NCI-H2196 treated with DMSO at 0.1 percent for 48 hours (cell line): ENCODE measurements around the gene GRIA3.
"Not testable (repeated sequence)": the region's sequence is repeated elsewhere in the genome, so short reads cannot be mapped to it uniquely, and the experiment has no call there.

Source experiments
- DNase-seq: peaks from one replicate; lab custom pipeline; 2025; ENCODE audit not compliant: unreplicated experiment; lab: John Stamatoyannopoulos, UW

Gene GRIA3

GRCh38 chrX:123449335-123449734, 265.3 kb downstream of the GRIA3 start:
- no peak for DNase-seq

GRCh38 chrX:123450222-123450621, 266.1 kb downstream of the GRIA3 start:
- DNase-seq = no peak

GRCh38 chrX:123454712-123455431, 270.8 kb downstream of the GRIA3 start:
- no peak for DNase-seq

GRCh38 chrX:123455693-123456092, 271.6 kb downstream of the GRIA3 start:
- DNase-seq = no peak

- DNase-seq = no peak
Observed at GRCh38 chrX:123464709-123465108, 280.6 kb downstream of the GRIA3 start.

- no peak for DNase-seq
Observed at GRCh38 chrX:123468481-123468880, 284.4 kb downstream of the GRIA3 start.

GRCh38 chrX:123475068-123475724, 291.1 kb downstream of the GRIA3 start:
- no peak for DNase-seq

- no peak for DNase-seq
Observed at GRCh38 chrX:123476611-123477219, 292.6 kb downstream of the GRIA3 start.

GRCh38 chrX:123477673-123478072, 293.6 kb downstream of the GRIA3 start:
- DNase-seq = no peak

GRCh38 chrX:123481913-123482851, 298.1 kb downstream of the GRIA3 start:
- DNase-seq = no peak

GRCh38 chrX:123486297-123486696, 302.2 kb downstream of the GRIA3 start:
- no peak for DNase-seq

GRCh38 chrX:123487236-123487635, 303.2 kb downstream of the GRIA3 start:
- no peak for DNase-seq

- DNase-seq = no peak
Observed at GRCh38 chrX:123487669-123488068, 303.6 kb downstream of the GRIA3 start.

GRCh38 chrX:123489011-123489410, 304.9 kb downstream of the GRIA3 start:
- no peak for DNase-seq

- DNase-seq = no peak
Observed at GRCh38 chrX:123493857-123494256, 309.8 kb downstream of the GRIA3 start.

- no peak for DNase-seq
Observed at GRCh38 chrX:123499787-123500186, 315.7 kb downstream of the GRIA3 start.

- DNase-seq = no peak
Observed at GRCh38 chrX:123504047-123504446, 320.0 kb downstream of the GRIA3 start.

- no peak for DNase-seq
Observed at GRCh38 chrX:123504630-123505270, 320.7 kb downstream of the GRIA3 start.

GRCh38 chrX:123513585-123514278, 329.7 kb downstream of the GRIA3 start:
- DNase-seq = no peak

GRCh38 chrX:123514279-123514640, 330.2 kb downstream of the GRIA3 start:
- DNase-seq = not testable (repeated sequence)
